H1 (cell line): ENCODE measurements around the gene FOXRED1. TPM values are rescaled to one million over a fixed set of nuclear protein-coding genes. Genes with fewer than 3 reads are reported as not detected.

Source experiments
- BCL11A ChIP-seq, 2 experiments: IDR thresholded peaks; one replicate each; pipeline ENCODE4 v1.6.1; 2011; ENCODE audit warnings: low read depth in 2 of 2, low read length in 2 of 2, mild to moderate bottlenecking in 2 of 2
- HDAC6 ChIP-seq: IDR thresholded peaks from one replicate; pipeline ENCODE4 v1.7.1; 2012; ENCODE audit warnings: low read depth, mild to moderate bottlenecking, inconsistent platforms, low read length, moderate library complexity
- JUN ChIP-seq: IDR thresholded peaks from 2 replicates; pipeline ENCODE4 v1.6.1; 2011; ENCODE audit warnings: low read depth, mild to moderate bottlenecking, improper control_type of control experiment, low read length
- MAFK ChIP-seq: IDR thresholded peaks from 2 replicates; pipeline ENCODE4 v1.6.1; 2012; ENCODE audit warnings: low read depth, mild to moderate bottlenecking, improper control_type of control experiment, low read length
- MAX ChIP-seq: IDR thresholded peaks from 2 replicates; pipeline ENCODE4 v1.6.1; 2012; ENCODE audit warnings: inconsistent platforms
- SAP30 ChIP-seq: fragments of 300-600 bp; sonication (generic); IDR thresholded peaks from 2 replicates; pipeline ENCODE4 v1.7.1; 2012; ENCODE audit warnings: low read length, moderate library complexity, mild to moderate bottlenecking, inconsistent platforms; ENCODE audit not compliant: insufficient read depth, insufficient replicate concordance
- polyA plus RNA-seq, 7 experiments: library from polyadenylated mRNA; depleted of rRNA in 3 of 7; stranded (reverse) in 5 of 7; unstranded in 2 of 7; fragments of >200 nt in 5 of 7; fragments of 200-250 nt in 2 of 7; gene quantifications; 1 replicate in 5 of 7; 2 replicates in 1 of 7; 4 replicates in 1 of 7; pipeline versions ENCODE4 v1.2.1 to v1.2.3, GENCODE V29; 2011 to 2013; ENCODE audit warnings: missing spikeins in 2 of 7, mixed read lengths in 2 of 7
- total RNA-seq: library from RNA; stranded (reverse); fragmentation: NEBNext Ultra II Directional; extraction: Animal tissue kit (Norgen Biotek cat#: 25700); gene quantifications from 2 replicates; pipeline ENCODE4 v1.2.1, GENCODE V29; 2021

Gene FOXRED1
- total and polyA plus RNA-seq, 2 of the 8 experiments (the other 6 are each of a cell fraction or from before 2014, with no cell fraction given): 48.8 to 99.4 TPM

DNA sequence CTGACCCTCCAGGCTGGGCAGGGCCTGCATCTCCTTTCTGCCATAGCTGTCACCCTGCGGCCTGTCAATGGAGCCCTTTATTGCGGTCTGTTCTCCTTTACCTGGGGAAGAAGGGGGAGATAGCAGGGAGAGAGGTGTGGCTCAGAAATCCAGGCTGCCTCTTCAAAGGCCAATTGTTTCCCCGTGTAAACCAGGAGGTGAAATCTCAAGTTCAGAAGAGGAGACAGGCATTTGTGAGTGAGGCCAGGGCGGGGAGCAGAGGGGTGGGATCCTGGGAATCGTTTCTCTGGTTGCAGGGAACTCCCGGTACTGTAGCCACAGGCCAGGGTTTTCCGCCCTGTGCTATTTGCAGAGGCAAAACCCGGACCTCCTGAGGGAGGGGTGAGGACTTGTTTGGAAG lies 44.0 kb downstream of the FOXRED1 start (continued):
- TF ChIP-seq MAX (no peak), MAFK (no peak), JUN (no peak), BCL11A (IDR thresholded peaks at IDR 0.05; ENCODE audit: low read depth in 2 of 2, low read length in 2 of 2) (no peak), HDAC6 (no peak), SAP30 (no peak)
